Upper lobe of left lung (tissue), 6 donors: Measurements from ENCODE around the gene STAG3. TPM values are rescaled to one million over a fixed set of nuclear protein-coding genes. Genes with fewer than 3 reads are reported as not detected.
"Not testable (repeated sequence)": the region's sequence is repeated elsewhere in the genome, so short reads cannot be mapped to it uniquely, and the experiment has no call there.

Experiments
- ATAC-seq, 2 donors: fragments of 200-7000 bp; cut with Tn5 transposase; one replicate each; pipeline ENCODE4 v1.9.1; 2022; ENCODE audit warnings: mild to moderate bottlenecking in 2 of 2, moderate library complexity in 2 of 2; ENCODE audit not compliant: low FRiP score in 2 of 2
- DNase-seq, 2 donors: peaks; one replicate each; pipeline ENCODE4 v3.0.0-alpha.2; 2019 to 2020
- H3K27ac ChIP-seq, 4 donors: fragments of 200-600 bp; sonication (generic); one replicate each; pipeline ENCODE4 v1.5.1; 2016 to 2019
- H3K27me3 ChIP-seq, 4 donors: fragments of 200-600 bp; sonication (generic); one replicate each; pipeline ENCODE4 v1.5.1; 2017 to 2019
- H3K36me3 ChIP-seq, 4 donors: fragments of 200-600 bp; sonication (generic); one replicate each; pipeline ENCODE4 v1.5.1; 2016 to 2019
- H3K4me1 ChIP-seq, 4 donors: fragments of 200-600 bp; sonication (generic); one replicate each; pipeline ENCODE4 v1.5.1; 2018 to 2019
- H3K4me3 ChIP-seq, 4 donors: fragments of 200-600 bp; sonication (generic); one replicate each; pipeline ENCODE4 v1.5.1; 2017 to 2019; ENCODE audit warnings: mild to moderate bottlenecking in 2 of 4, moderate library complexity in 1 of 4
- H3K9me3 ChIP-seq, 4 donors: fragments of 200-600 bp; sonication (generic); one replicate each; pipeline ENCODE4 v1.5.1; 2018 to 2019
- EP300 ChIP-seq, 4 donors: sonication (generic); formaldehyde crosslinking; IDR thresholded peaks; one replicate each; pipeline ENCODE4 v1.5.1; 2017; ENCODE audit warnings: antibody characterized with exemption in 4 of 4, control low read depth in 2 of 4
- POLR2A ChIP-seq, 4 donors: fragments of 450-650 bp; IDR thresholded peaks; one replicate each; pipeline ENCODE4 v1.5.1; 2016 to 2017; ENCODE audit warnings: antibody characterized with exemption in 4 of 4, mild to moderate bottlenecking in 2 of 4
- POLR2AphosphoS5 ChIP-seq, 2 donors: sonication (generic); formaldehyde crosslinking; IDR thresholded peaks; one replicate each; pipeline ENCODE4 v1.5.1; 2017; ENCODE audit warnings: antibody characterized with exemption in 2 of 2
- whole genome bisulfite sequencing, 2 donors: methylation state at CpG; one replicate each; pipeline ENCODE4 v1.1.5; 2017 to 2018; 5-methylcytosine and 5-hydroxymethylcytosine counted together
- total RNA-seq, 6 donors: library from RNA; depleted of rRNA in 4 of 6; stranded (reverse); fragments of >200 nt in 4 of 6; gene quantifications; one replicate each; pipeline versions ENCODE4 v1.1.0 to v1.2.1, GENCODE V29; 2016 to 2021
- TF ChIP-seq, protein P1 (sequence below), 6 experiments: fragments of 450-650 bp in 4 of 6; fragments of 200-600 bp in 2 of 6; sonication (generic) in 2 of 6; IDR thresholded peaks; one replicate each; pipeline ENCODE4 v1.5.1; 2016 to 2019; ENCODE audit warnings: antibody characterized with exemption in 6 of 6
- donor health status: DM: no; HTN: no; CAD: no; lungs with moderate emphysema.
- donor health status: DM: no; HTN: yes; CAD: no; lungs with severe emphysema.

STAG3 gene
- total RNA-seq, 6 donors from 2014 or later, result 1.5 to 5.2 (median 2.8) TPM; not detected in 1

DNA sequence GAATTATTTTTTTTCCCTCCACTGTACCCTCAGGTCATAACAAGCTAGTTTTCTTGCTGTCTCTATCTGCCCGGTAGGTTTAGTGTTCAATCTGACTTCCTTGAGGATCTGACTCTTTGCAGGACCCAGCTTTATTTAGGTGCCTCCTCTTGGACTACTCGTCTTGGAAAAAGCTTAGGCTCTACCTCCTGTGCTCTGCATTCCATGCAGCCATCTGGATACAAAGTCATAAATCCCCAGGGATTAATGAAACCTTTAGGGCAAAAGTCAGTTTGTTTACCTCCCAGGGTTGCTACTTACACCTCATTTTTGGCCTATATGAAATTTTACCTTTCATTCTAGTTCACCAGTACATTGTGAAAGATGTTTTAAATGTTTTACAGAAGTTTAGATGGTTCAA is 8.0 kb downstream of the STAG3 start:
- WGBS, 2 donors, result 83 to 85% methylated on average over 2 of the region's 2 CpGs
- Histone ChIP-seq H3K9me3 (no peaks in the 10 kb centered on the region), H3K27me3 (no peaks in the 10 kb centered on the region), H3K27ac (no peak overlapping the region), H3K36me3 (no peaks in the 10 kb centered on the region), H3K4me3 (no peak overlapping the region), H3K4me1 (no peaks in the 10 kb centered on the region)
- ATAC-seq (no peak), DNase-seq (no peak)
- TF ChIP-seq, protein P1, sequence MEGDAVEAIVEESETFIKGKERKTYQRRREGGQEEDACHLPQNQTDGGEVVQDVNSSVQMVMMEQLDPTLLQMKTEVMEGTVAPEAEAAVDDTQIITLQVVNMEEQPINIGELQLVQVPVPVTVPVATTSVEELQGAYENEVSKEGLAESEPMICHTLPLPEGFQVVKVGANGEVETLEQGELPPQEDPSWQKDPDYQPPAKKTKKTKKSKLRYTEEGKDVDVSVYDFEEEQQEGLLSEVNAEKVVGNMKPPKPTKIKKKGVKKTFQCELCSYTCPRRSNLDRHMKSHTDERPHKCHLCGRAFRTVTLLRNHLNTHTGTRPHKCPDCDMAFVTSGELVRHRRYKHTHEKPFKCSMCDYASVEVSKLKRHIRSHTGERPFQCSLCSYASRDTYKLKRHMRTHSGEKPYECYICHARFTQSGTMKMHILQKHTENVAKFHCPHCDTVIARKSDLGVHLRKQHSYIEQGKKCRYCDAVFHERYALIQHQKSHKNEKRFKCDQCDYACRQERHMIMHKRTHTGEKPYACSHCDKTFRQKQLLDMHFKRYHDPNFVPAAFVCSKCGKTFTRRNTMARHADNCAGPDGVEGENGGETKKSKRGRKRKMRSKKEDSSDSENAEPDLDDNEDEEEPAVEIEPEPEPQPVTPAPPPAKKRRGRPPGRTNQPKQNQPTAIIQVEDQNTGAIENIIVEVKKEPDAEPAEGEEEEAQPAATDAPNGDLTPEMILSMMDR (IDR thresholded peaks at IDR 0.05), result no peak
- TF ChIP-seq POLR2A (IDR thresholded peaks at IDR 0.05), result no peak
- no peak for TF ChIP-seq POLR2AphosphoS5 (IDR thresholded peaks at IDR 0.05)

DNA sequence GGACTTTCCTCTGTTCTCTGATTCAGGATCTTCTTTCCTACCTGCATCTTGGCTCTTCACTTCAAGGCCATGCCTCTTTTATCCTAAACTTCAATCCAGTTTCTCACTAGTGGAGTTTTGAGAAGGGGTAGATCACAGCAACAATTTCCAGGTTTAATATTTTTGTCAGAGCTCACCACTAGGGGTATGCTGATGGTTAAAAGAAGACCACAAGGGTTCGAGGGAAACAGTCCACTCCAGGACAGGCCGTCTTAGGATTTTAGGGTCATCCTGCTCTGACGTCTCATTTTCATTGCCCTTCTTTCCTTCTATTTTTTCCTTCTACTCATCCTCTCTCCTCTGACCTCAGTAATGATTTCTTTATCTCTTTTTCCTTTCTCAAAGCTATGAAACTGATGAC is 11.3 kb downstream of the STAG3 start:
- DNase-seq, result no peak
- 66 to 77% methylated on average over 3 of the region's 3 CpGs for WGBS, 2 donors
- Histone ChIP-seq H3K27me3 (no peaks in the 10 kb centered on the region), H3K4me1 (no peaks in the 10 kb centered on the region), H3K4me3 (no peak overlapping the region), H3K9me3 (no peaks in the 10 kb centered on the region), H3K27ac (no peak overlapping the region), H3K36me3 (no peaks in the 10 kb centered on the region)
- TF ChIP-seq, protein P1 (IDR thresholded peaks at IDR 0.05), result no peak
- TF ChIP-seq POLR2AphosphoS5 (IDR thresholded peaks at IDR 0.05) (no peak), EP300 (IDR thresholded peaks at IDR 0.05) (no peak), POLR2A (IDR thresholded peaks at IDR 0.05) (no peak)
- no peak for ATAC-seq

DNA sequence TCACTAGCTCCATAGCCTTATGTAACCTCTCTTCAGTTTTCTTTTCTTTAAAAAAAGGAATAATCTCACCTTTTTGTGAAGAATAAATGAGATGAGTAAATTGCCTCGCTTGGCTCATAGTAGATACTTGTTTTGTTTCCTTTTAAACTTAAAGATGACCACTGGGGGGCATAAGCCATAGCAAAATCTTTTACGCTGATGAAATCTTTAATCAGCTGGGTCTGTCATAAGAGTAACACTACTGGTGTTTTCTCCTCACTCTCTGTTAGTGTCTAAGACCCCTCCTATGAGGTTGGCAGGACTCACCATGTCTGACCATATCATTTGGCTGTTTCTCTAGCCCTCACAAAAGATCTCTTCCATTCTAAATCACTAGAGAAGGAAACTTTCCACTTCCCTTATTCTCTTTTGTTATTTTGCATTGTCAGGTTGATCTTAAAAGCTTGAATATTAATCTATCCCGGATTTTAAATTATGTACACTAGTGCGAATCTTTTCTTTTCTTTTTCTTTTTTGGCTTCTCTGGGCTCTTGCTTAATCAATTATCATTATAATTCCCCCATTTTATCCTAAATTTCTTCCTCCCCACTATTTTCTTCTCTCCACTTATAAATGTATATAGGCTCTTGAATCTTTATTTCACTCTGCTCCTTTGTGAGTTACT is 12.5 kb downstream of the STAG3 start:
- Histone ChIP-seq H3K4me1 (no peaks in the 10 kb centered on the region), H3K4me3 (no peak overlapping the region), H3K9me3 (no peaks in the 10 kb centered on the region), H3K27me3 (no peaks in the 10 kb centered on the region), H3K27ac (no peak overlapping the region), H3K36me3 (no peaks in the 10 kb centered on the region)
- no peak for DNase-seq
- 63 to 70% methylated on average over 4 of the region's 4 CpGs for WGBS, 2 donors
- peak in 1 of 2 donors; percentile 68 for ATAC-seq
- TF ChIP-seq, protein P1 (IDR thresholded peaks at IDR 0.05), result peak in 2 of 6 experiments; percentile 26 to 28
- TF ChIP-seq POLR2AphosphoS5 (IDR thresholded peaks at IDR 0.05), result no peak

DNA sequence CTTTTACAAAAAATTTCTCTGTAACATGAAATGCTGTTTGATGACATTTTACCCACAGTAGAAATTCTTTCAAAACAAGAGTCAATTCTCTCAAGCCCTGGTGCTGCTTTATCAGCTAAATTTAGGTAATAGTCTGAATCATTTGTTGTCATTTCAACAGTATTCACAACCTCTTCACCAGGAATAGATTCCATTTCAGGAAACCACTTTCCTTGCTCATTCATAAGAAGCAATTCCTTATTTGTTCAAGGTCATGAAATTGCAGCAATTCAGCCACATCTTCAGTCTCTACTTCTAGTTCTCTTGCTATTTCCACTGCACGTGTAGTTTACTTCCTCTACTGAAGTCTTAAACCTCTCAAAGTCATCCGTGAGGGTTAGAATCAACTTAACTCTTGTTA is 14.1 kb downstream of the STAG3 start:
- 19 to 40% methylated on average over 2 of the region's 2 CpGs for WGBS, 2 donors
- no peak overlapping the region for H3K4me3 ChIP-seq
- no peak for ATAC-seq
- no peak for DNase-seq
- no peaks in the 10 kb centered on the region for H3K4me1 ChIP-seq
- H3K27me3 ChIP-seq, result no peaks in the 10 kb centered on the region
- no peaks in the 10 kb centered on the region for H3K9me3 ChIP-seq
- H3K36me3 ChIP-seq, result no peaks in the 10 kb centered on the region
- TF ChIP-seq, protein P1 (IDR thresholded peaks at IDR 0.05), result no peak
- TF ChIP-seq POLR2A (IDR thresholded peaks at IDR 0.05) (no peak), POLR2AphosphoS5 (IDR thresholded peaks at IDR 0.05) (no peak), EP300 (IDR thresholded peaks at IDR 0.05) (no peak)
- H3K27ac ChIP-seq, result no peak overlapping the region

DNA sequence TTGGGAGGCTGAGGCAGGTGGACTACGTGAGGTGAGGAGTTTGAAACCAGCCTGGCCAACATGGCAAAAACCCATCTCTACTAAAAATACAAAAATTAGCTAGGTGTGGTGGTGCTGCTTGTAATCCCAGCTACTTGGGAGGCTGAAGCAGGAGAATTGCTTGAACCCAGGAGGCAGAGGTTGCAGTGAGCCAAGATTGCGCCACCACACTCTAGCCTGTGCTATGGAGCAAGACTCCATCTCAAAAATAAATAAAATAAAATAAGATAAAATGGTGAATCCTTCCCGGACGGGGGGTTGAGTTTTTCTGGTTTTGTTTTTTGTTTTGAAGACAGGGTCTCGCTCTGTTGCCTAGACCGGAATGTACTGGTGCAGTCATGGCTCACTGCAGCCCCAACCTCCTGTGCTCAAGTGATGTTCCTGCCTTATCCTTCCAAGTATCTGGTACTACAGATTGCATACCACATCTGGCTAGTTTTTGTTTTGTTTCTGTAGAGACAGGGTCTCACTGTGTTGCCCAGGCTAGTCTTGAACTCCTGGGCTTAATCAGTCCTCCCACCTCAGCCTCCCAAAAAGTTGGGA is 14.7 kb downstream of the STAG3 start:
- not testable (repeated sequence) for ATAC-seq

More for the DNA sequence above, 14.7 kb downstream of the STAG3 start:
- not testable (repeated sequence) for H3K4me1 ChIP-seq, H3K4me3 ChIP-seq, H3K27me3 ChIP-seq, H3K9me3 ChIP-seq, DNase-seq, H3K27ac ChIP-seq, H3K36me3 ChIP-seq
- WGBS, 2 donors, result 94 to 96% methylated on average over 6 of the region's 6 CpGs
